GM12873 (cell line): ENCODE data around the gene SLC43A1.

Experiments
- CTCF ChIP-seq: IDR thresholded peaks from 2 replicates; pipeline ENCODE4 v1.5.1; 2012; ENCODE audit warnings: low read depth, mild to moderate bottlenecking, moderate library complexity, low read length, control low read depth; ENCODE audit not compliant: insufficient read depth; ENCODE audit errors: missing control alignments

The SLC43A1 gene

GRCh38 chr11:57475671-57476046 lies 39.8 kb downstream of the SLC43A1 start:
- TF ChIP-seq CTCF, result no peak

- no peak for TF ChIP-seq CTCF
Observed at GRCh38 chr11:57475191-57475590, 40.3 kb downstream of the SLC43A1 start.

GRCh38 chr11:57474803-57475115 lies 40.7 kb downstream of the SLC43A1 start:
- no peak for TF ChIP-seq CTCF

- TF ChIP-seq CTCF, result no peak
Observed at GRCh38 chr11:57474017-57474802, 41.3 kb downstream of the SLC43A1 start.

GRCh38 chr11:57473285-57473841 lies 42.1 kb downstream of the SLC43A1 start:
- TF ChIP-seq CTCF, result no peak

- no peak for TF ChIP-seq CTCF
Observed at GRCh38 chr11:57471496-57471895, 44.0 kb downstream of the SLC43A1 start.

GRCh38 chr11:57469268-57469667 lies 46.2 kb downstream of the SLC43A1 start:
- TF ChIP-seq CTCF, result no peak
